K562 (cell line): Measurements from ENCODE around the gene OIT3. TPM values are rescaled to one million over a fixed set of nuclear protein-coding genes. Genes with fewer than 3 reads are reported as not detected.

ENCODE experiments used
- BMI1 ChIP-seq: fragments of 150-350 bp; IDR thresholded peaks from 2 replicates; pipeline ENCODE4 v1.6.1; 2014; ENCODE audit warnings: low read length
- CBFA2T2 ChIP-seq: fragments of 450-650 bp; conservative IDR thresholded peaks from 2 replicates; pipeline ENCODE4 v1.6.1; 2017; ENCODE audit warnings: mild to moderate bottlenecking
- CBX8 ChIP-seq: fragments of 200-600 bp; sonication (generic); IDR thresholded peaks from 2 replicates; pipeline ENCODE4 v1.6.1; 2012; ENCODE audit warnings: borderline replicate concordance, mixed run types, low read depth, mild to moderate bottlenecking, moderate library complexity, mixed read lengths, low read length, control low read depth, inconsistent platforms; ENCODE audit not compliant: poor library complexity, severe bottlenecking; ENCODE audit errors: extremely low read depth
- DIDO1 ChIP-seq: fragments of 450-650 bp; IDR thresholded peaks from 2 replicates; pipeline ENCODE4 v1.6.1; 2016; ENCODE audit warnings: low read depth, missing biosample characterization, missing genetic modification characterization
- FOXK1 ChIP-seq: sonication (generic); formaldehyde crosslinking; IDR thresholded peaks from 2 replicates; pipeline ENCODE4 v1.8.0; 2022; ENCODE audit warnings: missing genetic modification reagents, mild to moderate bottlenecking, borderline replicate concordance
- HDGF ChIP-seq: fragments of 450-650 bp; IDR thresholded peaks from 2 replicates; pipeline ENCODE4 v1.6.1; 2016
- NFE2L1 ChIP-seq: fragments of 450-650 bp; IDR thresholded peaks from 2 replicates; pipeline ENCODE4 v1.6.1; 2016; ENCODE audit warnings: missing genetic modification characterization, low read depth, mild to moderate bottlenecking, missing compliant biosample characterization, moderate library complexity, borderline replicate concordance
- PML ChIP-seq: IDR thresholded peaks from 2 replicates; pipeline ENCODE4 v1.6.1; 2012; ENCODE audit warnings: low read length, inconsistent platforms
- POLR2AphosphoS5 ChIP-seq: IDR thresholded peaks from 2 replicates; pipeline ENCODE4 v1.6.1; 2011; ENCODE audit warnings: mild to moderate bottlenecking, low read depth, low read length, moderate library complexity; ENCODE audit not compliant: control insufficient read depth, insufficient read depth
- RB1 ChIP-seq: fragments of 450-650 bp; IDR thresholded peaks from 2 replicates; pipeline ENCODE4 v1.6.1; 2017; ENCODE audit warnings: low read depth, mild to moderate bottlenecking
- SIX5 ChIP-seq, 2 experiments: IDR thresholded peaks; 2 replicates each; pipeline ENCODE4 v1.6.1; 2011; ENCODE audit warnings: low read length in 2 of 2, borderline replicate concordance in 1 of 2, low read depth in 1 of 2, mild to moderate bottlenecking in 1 of 2, moderate library complexity in 1 of 2; ENCODE audit not compliant: insufficient read depth in 1 of 2
- SNIP1 ChIP-seq: fragments of 450-650 bp; IDR thresholded peaks from 2 replicates; pipeline ENCODE4 v1.7.1; 2017; ENCODE audit warnings: low read depth, mild to moderate bottlenecking
- SREBF2 ChIP-seq: sonication (generic); formaldehyde crosslinking; IDR thresholded peaks from 2 replicates; pipeline ENCODE4 v1.4.0; 2020; ENCODE audit warnings: mild to moderate bottlenecking, missing genetic modification reagents
- YBX1 ChIP-seq: fragments of 450-650 bp; IDR thresholded peaks from 2 replicates; pipeline ENCODE4 v1.7.1; 2016; ENCODE audit warnings: mild to moderate bottlenecking
- ZNF274 ChIP-seq: IDR thresholded peaks from 2 replicates; pipeline ENCODE4 v1.6.1; 2011; ENCODE audit warnings: low read depth, mild to moderate bottlenecking, low read length, moderate library complexity, borderline replicate concordance
- ZNF280B ChIP-seq: fragments of 250-450 bp; sonication (Bioruptor Pico); IDR thresholded peaks from 2 replicates; pipeline ENCODE4 v1.5.1; 2021; ENCODE audit warnings: mild to moderate bottlenecking
- polyA plus RNA-seq, 8 experiments: library from polyadenylated mRNA; depleted of rRNA in 4 of 8; stranded (reverse) in 5 of 8; unstranded in 3 of 8; fragments of >200 nt; fragmentation: Nextera tagmentation in 2 of 8; fragmentation: Illumina TruSeq in 1 of 8; extraction: Ambion mirVana in 2 of 8; extraction: Trizol in 1 of 8; gene quantifications; 2 replicates each; pipeline versions ENCODE4 v1.2.1 to v1.2.3, GENCODE V29; 2011 to 2014; ENCODE audit warnings: inconsistent platforms in 1 of 8, missing spikeins in 1 of 8
- total RNA-seq, 7 experiments: library from RNA; depleted of rRNA in 6 of 7; stranded (reverse); fragments of >200 nt in 6 of 7; fragmentation: Illumina TruSeq in 2 of 7; extraction: Trizol in 2 of 7; gene quantifications; 2 replicates each; pipeline versions ENCODE4 v1.2.1 to v1.2.3, GENCODE V29; 2011 to 2021; ENCODE audit warnings: low replicate concordance in 1 of 7
- TF ChIP-seq, protein P1 (sequence below): fragments of 450-650 bp; conservative IDR thresholded peaks from 2 replicates; pipeline ENCODE4 v1.6.1; 2016; ENCODE audit warnings: missing genetic modification characterization, low read depth, mild to moderate bottlenecking, control low read depth, missing compliant biosample characterization
- TF ChIP-seq, protein P2 (sequence below): IDR thresholded peaks from 2 replicates; pipeline ENCODE4 v1.6.1; 2011; ENCODE audit warnings: borderline replicate concordance, low read depth, mild to moderate bottlenecking, moderate library complexity, low read length; ENCODE audit not compliant: insufficient read depth, poor library complexity, severe bottlenecking

Gene OIT3
- total and polyA plus RNA-seq, 9 of the 15 experiments (the other 6 are each of a cell fraction or from before 2014, with no cell fraction given) = not detected

GRCh38 chr10:72981882-72982529, 88.5 kb downstream of the OIT3 start (continued):
- TF ChIP-seq, protein P1, sequence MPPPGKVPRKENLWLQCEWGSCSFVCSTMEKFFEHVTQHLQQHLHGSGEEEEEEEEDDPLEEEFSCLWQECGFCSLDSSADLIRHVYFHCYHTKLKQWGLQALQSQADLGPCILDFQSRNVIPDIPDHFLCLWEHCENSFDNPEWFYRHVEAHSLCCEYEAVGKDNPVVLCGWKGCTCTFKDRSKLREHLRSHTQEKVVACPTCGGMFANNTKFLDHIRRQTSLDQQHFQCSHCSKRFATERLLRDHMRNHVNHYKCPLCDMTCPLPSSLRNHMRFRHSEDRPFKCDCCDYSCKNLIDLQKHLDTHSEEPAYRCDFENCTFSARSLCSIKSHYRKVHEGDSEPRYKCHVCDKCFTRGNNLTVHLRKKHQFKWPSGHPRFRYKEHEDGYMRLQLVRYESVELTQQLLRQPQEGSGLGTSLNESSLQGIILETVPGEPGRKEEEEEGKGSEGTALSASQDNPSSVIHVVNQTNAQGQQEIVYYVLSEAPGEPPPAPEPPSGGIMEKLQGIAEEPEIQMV (tag) = no peak
- TF ChIP-seq CBFA2T2 (peak; percentile 79), CBX8 (no peak), FOXK1 (CRISPR knock-in tag) (no peak), RB1 (0 out of 2 replicates have a peak, but pooled peaks have one; percentile 33), NFE2L1 (no peak), SIX5 (IDR thresholded peaks at IDR 0.05; ENCODE audit: borderline replicate concordance in 1 of 2, insufficient read depth in 1 of 2, low read depth in 1 of 2, low read length in 2 of 2) (no peak), ZNF280B (CRISPR knock-in tag) (no peak), YBX1 (no peak), SREBF2 (CRISPR knock-in tag) (no peak), POLR2AphosphoS5 (peak; percentile 48; the same call in 1 of the 2 replicates), SNIP1 (no peak), DIDO1 (tag) (no peak), ZNF274 (no peak), PML (no peak), BMI1 (no peak), HDGF (no peak)
- TF ChIP-seq, protein P2, sequence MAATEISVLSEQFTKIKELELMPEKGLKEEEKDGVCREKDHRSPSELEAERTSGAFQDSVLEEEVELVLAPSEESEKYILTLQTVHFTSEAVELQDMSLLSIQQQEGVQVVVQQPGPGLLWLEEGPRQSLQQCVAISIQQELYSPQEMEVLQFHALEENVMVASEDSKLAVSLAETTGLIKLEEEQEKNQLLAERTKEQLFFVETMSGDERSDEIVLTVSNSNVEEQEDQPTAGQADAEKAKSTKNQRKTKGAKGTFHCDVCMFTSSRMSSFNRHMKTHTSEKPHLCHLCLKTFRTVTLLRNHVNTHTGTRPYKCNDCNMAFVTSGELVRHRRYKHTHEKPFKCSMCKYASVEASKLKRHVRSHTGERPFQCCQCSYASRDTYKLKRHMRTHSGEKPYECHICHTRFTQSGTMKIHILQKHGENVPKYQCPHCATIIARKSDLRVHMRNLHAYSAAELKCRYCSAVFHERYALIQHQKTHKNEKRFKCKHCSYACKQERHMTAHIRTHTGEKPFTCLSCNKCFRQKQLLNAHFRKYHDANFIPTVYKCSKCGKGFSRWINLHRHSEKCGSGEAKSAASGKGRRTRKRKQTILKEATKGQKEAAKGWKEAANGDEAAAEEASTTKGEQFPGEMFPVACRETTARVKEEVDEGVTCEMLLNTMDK = no peak
